ENCODE data around the gene CTAG1A. TPM values are rescaled to one million over a fixed set of nuclear protein-coding genes. Genes with fewer than 3 reads are reported as not detected.
"Not testable (repeated sequence)": the region's sequence is repeated elsewhere in the genome, so short reads cannot be mapped to it uniquely, and the experiment has no call there.

The CTAG1A gene
- not detected in 2 replicates for total RNA-seq

DNA sequence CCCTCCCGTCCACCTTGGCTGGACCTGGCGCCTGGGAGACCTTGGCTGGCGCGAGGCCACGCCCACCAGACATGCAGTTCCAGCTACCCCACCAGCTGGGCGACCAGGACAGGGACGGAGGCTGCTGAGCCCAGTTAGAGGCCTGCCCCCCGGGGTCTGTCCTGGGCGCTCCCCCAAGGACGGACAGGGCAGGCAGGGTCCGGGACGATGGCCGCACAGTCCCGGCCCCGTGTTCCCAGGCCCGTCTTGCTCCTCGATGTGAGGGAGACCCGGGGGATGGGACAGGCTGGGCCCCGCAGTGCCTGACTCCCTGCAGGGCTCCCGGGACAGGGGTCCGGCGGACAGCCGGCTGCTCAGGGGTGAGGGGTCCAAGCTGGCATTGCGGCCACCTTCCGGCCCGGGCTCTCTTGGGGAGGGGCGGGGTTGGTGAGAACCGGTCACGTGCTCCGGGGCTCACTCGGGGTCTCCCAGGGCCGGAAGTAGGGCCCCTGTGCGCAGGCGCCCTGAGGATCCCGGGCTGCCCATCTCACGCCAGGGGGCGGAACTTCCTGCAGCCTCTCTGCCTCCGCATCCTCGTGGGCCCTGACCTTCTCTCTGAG, at the start of gene CTAG1A:
Gene CTAG1A, plus strand, starts transcription at position 549 of the 599 bp plus-strand sequence. CDS start 74 bp downstream, outside the sequence.
- H3K27me3 ChIP-seq (ENCODE audit: control insufficient read depth, insufficient read depth, low read length); DNase-seq (ENCODE audit: low read depth); H3K36me3 ChIP-seq (ENCODE audit: control insufficient read depth, insufficient read depth, low read length); H3K4me3 ChIP-seq (ENCODE audit: low read depth, low read length): not testable (repeated sequence)

DNA sequence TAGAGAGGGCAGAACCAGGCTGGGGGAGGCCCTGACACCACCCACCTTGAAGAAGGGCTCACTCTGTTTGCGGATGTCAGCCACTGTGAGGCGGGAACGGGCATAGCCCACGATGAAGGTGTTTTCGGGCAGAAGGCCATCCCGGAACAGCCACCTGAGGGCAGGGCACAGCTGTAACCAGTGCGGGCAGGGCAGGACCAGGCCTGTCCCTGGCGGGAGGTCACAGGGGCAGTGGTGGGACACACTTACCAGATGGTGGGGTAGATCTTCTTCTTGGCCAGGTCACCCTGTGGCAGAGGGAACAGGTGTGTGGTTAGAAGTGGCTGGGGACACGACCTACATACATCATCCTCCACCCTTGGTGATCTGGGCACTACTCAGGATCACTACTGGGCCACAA, 49.0 kb upstream of the CTAG1A start:
- TF ChIP-seq, protein P1, sequence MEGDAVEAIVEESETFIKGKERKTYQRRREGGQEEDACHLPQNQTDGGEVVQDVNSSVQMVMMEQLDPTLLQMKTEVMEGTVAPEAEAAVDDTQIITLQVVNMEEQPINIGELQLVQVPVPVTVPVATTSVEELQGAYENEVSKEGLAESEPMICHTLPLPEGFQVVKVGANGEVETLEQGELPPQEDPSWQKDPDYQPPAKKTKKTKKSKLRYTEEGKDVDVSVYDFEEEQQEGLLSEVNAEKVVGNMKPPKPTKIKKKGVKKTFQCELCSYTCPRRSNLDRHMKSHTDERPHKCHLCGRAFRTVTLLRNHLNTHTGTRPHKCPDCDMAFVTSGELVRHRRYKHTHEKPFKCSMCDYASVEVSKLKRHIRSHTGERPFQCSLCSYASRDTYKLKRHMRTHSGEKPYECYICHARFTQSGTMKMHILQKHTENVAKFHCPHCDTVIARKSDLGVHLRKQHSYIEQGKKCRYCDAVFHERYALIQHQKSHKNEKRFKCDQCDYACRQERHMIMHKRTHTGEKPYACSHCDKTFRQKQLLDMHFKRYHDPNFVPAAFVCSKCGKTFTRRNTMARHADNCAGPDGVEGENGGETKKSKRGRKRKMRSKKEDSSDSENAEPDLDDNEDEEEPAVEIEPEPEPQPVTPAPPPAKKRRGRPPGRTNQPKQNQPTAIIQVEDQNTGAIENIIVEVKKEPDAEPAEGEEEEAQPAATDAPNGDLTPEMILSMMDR (IDR thresholded peaks at IDR 0.05; ENCODE audit: insufficient read depth, low read length, poor library complexity, severe bottlenecking) = no peak
- no peak for DNase-seq (ENCODE audit: low read depth)
- Histone ChIP-seq H3K27me3 (ENCODE audit: control insufficient read depth, insufficient read depth, low read length) (no peaks in the 10 kb centered on the region), H3K4me3 (ENCODE audit: low read depth, low read length) (no peak overlapping the region), H3K36me3 (ENCODE audit: control insufficient read depth, insufficient read depth, low read length) (no peaks in the 10 kb centered on the region)

DNA sequence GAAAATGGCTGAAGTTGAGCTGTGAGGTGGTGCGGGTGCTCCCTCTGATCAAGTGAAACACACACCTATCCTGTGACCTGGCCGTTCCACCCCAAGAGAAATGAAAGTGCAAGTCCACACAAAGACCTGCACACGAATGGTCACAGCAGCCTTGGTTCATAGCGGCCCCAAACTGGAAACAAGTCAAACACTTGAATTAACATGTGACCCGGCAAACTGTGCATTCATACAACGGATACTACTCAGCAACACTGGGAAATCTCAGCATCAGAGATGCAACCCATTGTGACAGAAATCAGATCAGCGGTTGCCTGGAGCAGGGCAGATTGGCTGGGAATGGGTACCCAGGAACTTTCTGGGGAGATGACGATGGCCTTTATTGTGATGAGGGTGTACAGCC, 45.9 kb upstream of the CTAG1A start:
- no peak overlapping the region for H3K4me3 ChIP-seq (ENCODE audit: low read depth, low read length)
- no peaks in the 10 kb centered on the region for H3K36me3 ChIP-seq (ENCODE audit: control insufficient read depth, insufficient read depth, low read length)
- TF ChIP-seq, protein P1 (IDR thresholded peaks at IDR 0.05; ENCODE audit: insufficient read depth, low read length, poor library complexity, severe bottlenecking) = no peak
- no peak for DNase-seq (ENCODE audit: low read depth)
- no peaks in the 10 kb centered on the region for H3K27me3 ChIP-seq (ENCODE audit: control insufficient read depth, insufficient read depth, low read length)

DNA sequence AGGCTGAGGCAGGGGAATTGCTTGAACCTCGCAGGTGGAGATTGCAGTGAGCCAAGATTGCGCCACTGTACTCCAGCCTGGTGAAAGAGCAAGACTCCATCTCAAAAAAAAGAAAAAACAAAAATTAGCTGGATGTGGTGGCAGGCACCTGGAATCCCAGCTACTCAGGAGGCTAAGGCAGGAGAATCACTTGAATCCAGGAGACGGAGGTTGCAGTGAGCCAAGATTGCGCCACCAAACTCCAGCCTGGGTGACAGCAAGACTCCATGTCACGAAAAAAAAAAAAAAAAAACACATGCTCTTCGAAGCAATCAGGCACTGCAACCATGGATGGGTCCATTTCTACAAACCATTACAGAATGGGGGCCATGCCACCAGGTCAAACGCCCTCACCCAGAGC, 44.6 kb upstream of the CTAG1A start:
- DNase-seq (ENCODE audit: low read depth); H3K4me3 ChIP-seq (ENCODE audit: low read depth, low read length); H3K36me3 ChIP-seq (ENCODE audit: control insufficient read depth, insufficient read depth, low read length); H3K27me3 ChIP-seq (ENCODE audit: control insufficient read depth, insufficient read depth, low read length): not testable (repeated sequence)

DNA sequence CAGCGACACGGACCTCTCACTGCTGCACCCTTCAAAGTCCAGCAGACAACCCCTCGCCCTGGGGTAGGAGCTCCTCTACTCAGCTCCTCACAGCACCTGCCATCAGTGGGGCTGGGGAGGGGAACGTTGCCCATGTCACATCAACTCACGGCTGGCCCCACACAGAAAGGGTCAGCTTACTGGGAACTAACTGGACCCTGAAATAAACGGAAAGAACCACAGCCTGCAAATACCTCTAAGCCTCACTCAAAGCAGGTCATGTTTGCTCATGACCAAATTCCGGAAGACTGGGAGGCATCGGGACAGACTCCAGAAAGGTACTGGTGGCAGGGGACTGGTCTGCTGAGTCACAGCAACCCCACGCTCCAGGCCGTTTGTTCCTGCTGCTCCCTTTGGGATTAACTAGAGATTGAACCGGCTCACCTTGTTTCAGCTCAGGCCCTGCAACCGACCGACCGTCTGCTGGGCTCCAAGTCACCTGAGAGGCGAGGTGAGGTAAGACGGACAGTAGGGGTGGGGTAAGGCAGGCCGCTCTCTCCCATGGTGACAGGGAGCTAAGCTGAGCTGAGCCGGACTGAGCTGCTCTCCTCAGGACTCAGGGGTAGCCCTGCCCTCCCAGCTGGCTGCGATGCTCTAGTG, 43.9 kb upstream of the CTAG1A start:
- no peak for DNase-seq (ENCODE audit: low read depth)
- Histone ChIP-seq H3K27me3 (ENCODE audit: control insufficient read depth, insufficient read depth, low read length) (no peaks in the 10 kb centered on the region), H3K4me3 (ENCODE audit: low read depth, low read length) (no peak overlapping the region), H3K36me3 (ENCODE audit: control insufficient read depth, insufficient read depth, low read length) (no peaks in the 10 kb centered on the region)
- TF ChIP-seq, protein P1 (IDR thresholded peaks at IDR 0.05; ENCODE audit: insufficient read depth, low read length, poor library complexity, severe bottlenecking) = no peak

DNA sequence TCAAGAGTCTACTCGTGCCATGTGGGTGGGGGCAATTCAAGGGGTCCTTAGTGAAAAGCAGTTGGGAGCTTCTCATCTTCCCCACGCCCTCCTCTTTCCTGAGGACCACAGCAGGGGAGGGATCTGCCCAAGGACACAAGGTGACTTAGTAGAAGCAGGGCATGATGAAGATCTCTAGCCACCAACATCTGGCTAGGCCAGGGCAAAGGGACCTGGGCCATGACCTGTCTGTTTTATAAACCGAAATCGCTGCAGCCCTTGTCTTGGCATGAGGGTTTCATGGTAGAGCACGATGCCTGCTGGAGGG, 43.4 kb upstream of the CTAG1A start:
- H3K36me3 ChIP-seq (ENCODE audit: control insufficient read depth, insufficient read depth, low read length) = no peaks in the 10 kb centered on the region
- H3K27me3 ChIP-seq (ENCODE audit: control insufficient read depth, insufficient read depth, low read length) = no peaks in the 10 kb centered on the region
- H3K4me3 ChIP-seq (ENCODE audit: low read depth, low read length) = no peak overlapping the region
- TF ChIP-seq, protein P1 (IDR thresholded peaks at IDR 0.05; ENCODE audit: insufficient read depth, low read length, poor library complexity, severe bottlenecking) = no peak
- no peak for DNase-seq (ENCODE audit: low read depth)
